ENCODE measurements around the gene MUC13. TPM values are rescaled to one million over a fixed set of nuclear protein-coding genes. Genes with fewer than 3 reads are reported as not detected.

Gene MUC13
- total RNA-seq, 1 donor from 2014 or later: not detected

- no peak for DNase-seq (ENCODE audit: low spot score)
- TF ChIP-seq CTCF (IDR thresholded peaks at IDR 0.05) (no peak), EZH2 (IDR thresholded peaks at IDR 0.05) (no peak), EZH2phosphoT487 (IDR thresholded peaks at IDR 0.05) (no peak)
- Histone ChIP-seq H3K27me3 (no peaks in the 10 kb centered on the region), H3K9me3 (ENCODE audit: low read depth) (no peaks in the 10 kb centered on the region), H3K36me3 (no peaks in the 10 kb centered on the region), H3F3A (ENCODE audit: low read depth) (no peaks in the 10 kb centered on the region), H3K27ac (no peak overlapping the region), H3K9ac (no peak overlapping the region), H2AFZ (replicated peaks) (no peak overlapping the region), H3K79me2 (ENCODE audit: low read depth) (no peaks in the 10 kb centered on the region), H3K4me2 (no peak overlapping the region), H4K20me1 (ENCODE audit: low read depth) (no peaks in the 10 kb centered on the region), H3K4me1 (peaks cover 7% of the 10 kb centered on the region), H3K4me3 (no peak overlapping the region)
- peaks cover 2% of the 10 kb centered on the region for H3K9me3 Mint-ChIP-seq
- no peaks in the 10 kb centered on the region for H3K27me3 Mint-ChIP-seq (ENCODE audit: insufficient read depth, low read depth)
- no peak overlapping the region for H3K4me3 Mint-ChIP-seq
- H3K27ac Mint-ChIP-seq: no peak overlapping the region
- no peaks in the 10 kb centered on the region for H3K36me3 Mint-ChIP-seq
- no peaks in the 10 kb centered on the region for H3K4me1 Mint-ChIP-seq
These were observed 7.2 kb upstream of the MUC13 start for GRCh38 chr3:124941771-124942170.

GRCh38 chr3:124939661-124940060, 5.1 kb upstream of the MUC13 start:
- H3K4me2 ChIP-seq: no peak overlapping the region
- H3K4me3 ChIP-seq: no peak overlapping the region
- no peaks in the 10 kb centered on the region for H3K9me3 ChIP-seq (ENCODE audit: low read depth)
- no peaks in the 10 kb centered on the region for H4K20me1 ChIP-seq (ENCODE audit: low read depth)
- peak; percentile 14 for DNase-seq (ENCODE audit: low spot score)
- H3F3A ChIP-seq (ENCODE audit: low read depth): no peaks in the 10 kb centered on the region
- no peaks in the 10 kb centered on the region for H3K27me3 ChIP-seq
- Mint-ChIP-seq H3K9me3 (peaks cover 2% of the 10 kb centered on the region), H3K36me3 (no peaks in the 10 kb centered on the region), H3K4me3 (no peak overlapping the region), H3K27ac (no peak overlapping the region), H3K27me3 (ENCODE audit: insufficient read depth, low read depth) (peaks cover 4% of the 10 kb centered on the region), H3K4me1 (no peaks in the 10 kb centered on the region)
- H3K9ac ChIP-seq: no peak overlapping the region
- TF ChIP-seq CTCF (IDR thresholded peaks at IDR 0.05) (no peak), EZH2phosphoT487 (IDR thresholded peaks at IDR 0.05) (no peak), EZH2 (IDR thresholded peaks at IDR 0.05) (no peak)
- peak overlapping the region; percentile 77 for H2AFZ ChIP-seq (replicated peaks)
- no peaks in the 10 kb centered on the region for H3K79me2 ChIP-seq (ENCODE audit: low read depth)
- H3K27ac ChIP-seq: no peak overlapping the region
- no peaks in the 10 kb centered on the region for H3K36me3 ChIP-seq
- H3K4me1 ChIP-seq: peaks cover 7% of the 10 kb centered on the region

- no peak for DNase-seq (ENCODE audit: low spot score)
- Histone ChIP-seq H3K4me2 (no peak overlapping the region), H3K9ac (no peak overlapping the region), H3F3A (ENCODE audit: low read depth) (no peaks in the 10 kb centered on the region), H3K27ac (no peak overlapping the region), H3K27me3 (no peaks in the 10 kb centered on the region), H3K36me3 (no peaks in the 10 kb centered on the region), H3K4me3 (no peak overlapping the region), H4K20me1 (ENCODE audit: low read depth) (no peaks in the 10 kb centered on the region), H3K4me1 (peaks cover 7% of the 10 kb centered on the region), H3K9me3 (ENCODE audit: low read depth) (no peaks in the 10 kb centered on the region), H3K79me2 (ENCODE audit: low read depth) (no peaks in the 10 kb centered on the region), H2AFZ (replicated peaks) (peak overlapping the region; percentile 77)
- no peaks in the 10 kb centered on the region for H3K4me1 Mint-ChIP-seq
- H3K27ac Mint-ChIP-seq: no peak overlapping the region
- TF ChIP-seq EZH2 (IDR thresholded peaks at IDR 0.05) (no peak), CTCF (IDR thresholded peaks at IDR 0.05) (no peak), EZH2phosphoT487 (IDR thresholded peaks at IDR 0.05) (no peak)
- H3K9me3 Mint-ChIP-seq: peaks cover 2% of the 10 kb centered on the region
- no peak overlapping the region for H3K4me3 Mint-ChIP-seq
- H3K27me3 Mint-ChIP-seq (ENCODE audit: insufficient read depth, low read depth): peaks cover 5% of the 10 kb centered on the region
- H3K36me3 Mint-ChIP-seq: no peaks in the 10 kb centered on the region
These were observed 4.3 kb upstream of the MUC13 start for GRCh38 chr3:124938896-124939295.

Data from neural progenitor cell (in vitro differentiated cells).